ENCODE measurements around the gene PRR23B.
"Not testable (repeated sequence)": the region's sequence is repeated elsewhere in the genome, so short reads cannot be mapped to it uniquely, and the experiment has no call there.

Gene PRR23B

DNA sequence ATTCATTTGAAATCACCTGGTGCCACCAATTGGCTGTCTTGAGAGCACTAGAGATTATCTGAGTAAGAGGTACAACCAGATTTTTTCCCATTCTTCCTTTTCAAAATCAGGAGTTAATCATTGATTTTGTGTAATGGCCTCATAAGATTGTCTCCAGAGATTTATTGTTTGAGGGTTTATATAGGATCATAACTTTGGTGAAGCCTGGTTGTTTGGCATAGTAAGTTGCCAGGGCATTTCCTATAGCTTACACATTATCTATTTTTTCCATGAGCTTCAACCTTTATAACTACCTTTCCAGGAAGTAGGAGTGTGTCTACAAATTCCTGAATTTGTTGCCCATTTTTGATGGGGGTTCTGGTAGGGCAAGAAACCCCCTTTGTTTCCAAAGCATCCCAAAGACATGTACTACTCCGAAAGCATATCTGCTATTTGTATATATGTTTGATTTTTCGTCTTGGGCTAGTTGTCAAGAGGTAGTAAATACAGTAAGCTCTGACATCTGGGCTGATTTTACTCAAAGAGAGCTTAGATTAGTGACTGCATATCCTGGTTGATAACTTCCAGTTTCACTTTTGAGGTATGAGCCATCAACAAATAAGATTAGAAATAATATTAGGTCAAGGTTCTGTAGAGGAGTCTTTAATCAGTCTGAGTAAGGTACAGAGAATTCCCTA is 11.7 kb upstream of the PRR23B start:
- DNase-seq (ENCODE audit: insufficient read length, low spot score) (no peak), FAIRE-seq (no peak)
- no peak for TF ChIP-seq CTCF (IDR thresholded peaks at IDR 0.05; ENCODE audit: insufficient read depth, missing control alignments)

GRCh38 chr3:139030576-139030975 is 9.8 kb upstream of the PRR23B start:
- not testable (repeated sequence) for FAIRE-seq; DNase-seq (ENCODE audit: insufficient read length, low spot score)

- no peak for FAIRE-seq
- TF ChIP-seq CTCF (IDR thresholded peaks at IDR 0.05; ENCODE audit: insufficient read depth, missing control alignments) = no peak
- DNase-seq (ENCODE audit: insufficient read length, low spot score) = no peak
Observed at GRCh38 chr3:139024968-139025367, 4.2 kb upstream of the PRR23B start.

DNA sequence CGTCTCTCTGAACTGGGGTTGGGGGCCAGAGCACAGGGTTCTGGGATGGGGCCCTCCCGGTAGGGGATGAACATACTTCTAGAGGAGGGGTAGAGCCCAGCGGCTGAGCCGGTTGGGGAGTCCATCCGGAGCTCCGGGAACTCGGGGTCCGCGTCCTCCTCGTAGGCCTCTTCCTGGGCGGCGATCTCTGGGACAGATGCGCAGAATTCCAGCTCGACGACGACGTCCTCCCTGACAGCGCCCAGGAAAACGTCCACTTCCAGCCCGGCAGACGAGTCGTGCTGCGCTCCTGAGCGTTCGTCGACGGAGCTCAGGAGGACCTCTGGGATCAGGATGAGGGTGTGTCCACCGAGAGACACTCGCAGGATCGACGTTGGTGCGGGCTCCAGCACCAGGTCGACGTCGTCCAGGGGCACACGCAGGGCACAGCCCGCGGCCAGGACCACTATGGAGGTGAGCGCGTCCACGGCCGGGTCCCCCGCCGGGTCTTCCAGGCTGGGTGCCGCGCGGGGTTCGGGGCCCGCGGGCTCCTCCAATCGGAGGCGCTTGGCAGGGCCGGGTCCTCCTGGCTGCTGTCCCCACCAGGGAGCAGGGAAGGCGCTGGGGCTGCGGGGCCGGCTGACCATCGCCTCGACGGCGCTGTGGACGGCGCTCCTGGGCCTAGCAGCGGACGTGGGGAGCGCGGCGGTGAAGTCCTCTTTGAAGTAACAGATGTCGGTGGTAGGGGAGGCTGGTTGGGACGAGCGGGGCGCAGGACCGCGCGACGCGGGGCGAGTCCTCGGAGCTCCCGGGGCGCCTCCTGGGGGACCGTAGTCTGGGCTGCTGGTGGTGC is 474 bp downstream of the PRR23B start:
- TF ChIP-seq CTCF (IDR thresholded peaks at IDR 0.05; ENCODE audit: insufficient read depth, missing control alignments) = no peak
- FAIRE-seq = no peak
- DNase-seq (ENCODE audit: insufficient read length, low spot score) = no peak

- FAIRE-seq = no peak
- DNase-seq (ENCODE audit: insufficient read length, low spot score) = no peak
- TF ChIP-seq CTCF (IDR thresholded peaks at IDR 0.05; ENCODE audit: insufficient read depth, missing control alignments) = no peak
Observed at GRCh38 chr3:139016430-139017048, 4.2 kb downstream of the PRR23B start.

DNA sequence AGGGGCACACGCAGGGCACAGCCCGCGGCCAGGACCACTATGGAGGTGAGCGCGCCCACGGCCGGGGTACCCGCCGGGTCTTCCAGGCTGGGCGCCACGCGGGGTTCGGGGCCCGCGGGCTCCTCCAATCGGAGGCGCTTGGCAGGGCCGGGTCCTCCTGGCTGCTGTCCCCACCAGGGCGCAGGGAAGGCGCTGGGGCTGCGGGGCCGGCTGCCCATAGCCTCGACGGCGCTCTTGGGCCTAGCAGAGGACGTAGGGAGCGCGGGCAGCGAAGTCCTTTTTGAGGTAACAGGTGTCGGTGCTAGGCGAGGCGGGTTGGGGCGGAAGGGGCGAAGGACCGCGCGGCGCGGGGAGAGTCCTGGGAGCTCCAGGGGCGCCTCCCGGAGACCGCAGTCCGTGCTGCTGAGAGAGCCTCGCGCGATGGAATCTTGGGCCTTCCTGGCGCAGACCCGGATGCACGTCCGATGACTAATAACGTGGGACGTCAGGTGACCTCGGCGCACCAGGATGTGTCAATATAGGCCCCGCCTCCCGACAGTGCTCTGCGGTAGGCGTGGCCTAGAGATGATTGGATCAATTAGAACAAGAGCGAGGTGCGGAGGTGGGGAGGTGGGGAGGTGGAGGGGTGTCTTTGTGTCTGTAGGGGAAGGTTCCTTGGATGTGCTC is 14.5 kb downstream of the PRR23B start, which contains the start of gene PRR23A:
PRR23A (minus strand) TSS at position 218 of the 666 bp plus-strand sequence; CDS start at position 218, 0 bp downstream.
- no peak for DNase-seq (ENCODE audit: insufficient read length, low spot score)
- FAIRE-seq = no peak
- no peak for TF ChIP-seq CTCF (IDR thresholded peaks at IDR 0.05; ENCODE audit: insufficient read depth, missing control alignments)

GRCh38 chr3:139005356-139005993 is 15.3 kb downstream of the PRR23B start:
- no peak for DNase-seq (ENCODE audit: insufficient read length, low spot score)
- TF ChIP-seq CTCF (IDR thresholded peaks at IDR 0.05; ENCODE audit: insufficient read depth, missing control alignments) = no peak
- no peak for FAIRE-seq
